Duodenal mucosa (tissue), 2 donors: Measurements from ENCODE around the gene MRPL17.
"Not testable (repeated sequence)": the region's sequence is repeated elsewhere in the genome, so short reads cannot be mapped to it uniquely, and the experiment has no call there.

Experiments used
- H3K27ac ChIP-seq: one replicate; pipeline ENCODE4 v1.7.0; 2013; ENCODE audit warnings: low read depth, low read length
- H3K27me3 ChIP-seq, 2 donors: one replicate each; pipeline ENCODE4 v1.7.0; 2013; ENCODE audit warnings: low read length in 2 of 2, control low read depth in 1 of 2; ENCODE audit not compliant: insufficient read depth in 2 of 2, control insufficient read depth in 1 of 2
- H3K36me3 ChIP-seq, 2 donors: one replicate each; pipeline ENCODE4 v1.7.0; 2013; ENCODE audit warnings: low read length in 2 of 2, control low read depth in 1 of 2; ENCODE audit not compliant: insufficient read depth in 2 of 2, control insufficient read depth in 1 of 2
- H3K4me1 ChIP-seq, 2 donors: one replicate each; pipeline ENCODE4 v1.7.0; 2013; ENCODE audit warnings: low read length in 2 of 2, control low read depth in 1 of 2; ENCODE audit not compliant: insufficient read depth in 2 of 2, control insufficient read depth in 1 of 2
- H3K4me3 ChIP-seq, 2 donors: one replicate each; pipeline ENCODE4 v1.7.0; 2013; ENCODE audit warnings: low read length in 2 of 2, low read depth in 1 of 2
- H3K9ac ChIP-seq, 2 donors: one replicate each; pipeline ENCODE4 v1.7.0; 2013; ENCODE audit warnings: low read length in 2 of 2, low read depth in 1 of 2
- H3K9me3 ChIP-seq, 2 donors: one replicate each; pipeline ENCODE4 v1.7.0; 2013; ENCODE audit warnings: low read length in 2 of 2, control low read depth in 1 of 2; ENCODE audit not compliant: control insufficient read depth in 1 of 2

The MRPL17 gene

DNA sequence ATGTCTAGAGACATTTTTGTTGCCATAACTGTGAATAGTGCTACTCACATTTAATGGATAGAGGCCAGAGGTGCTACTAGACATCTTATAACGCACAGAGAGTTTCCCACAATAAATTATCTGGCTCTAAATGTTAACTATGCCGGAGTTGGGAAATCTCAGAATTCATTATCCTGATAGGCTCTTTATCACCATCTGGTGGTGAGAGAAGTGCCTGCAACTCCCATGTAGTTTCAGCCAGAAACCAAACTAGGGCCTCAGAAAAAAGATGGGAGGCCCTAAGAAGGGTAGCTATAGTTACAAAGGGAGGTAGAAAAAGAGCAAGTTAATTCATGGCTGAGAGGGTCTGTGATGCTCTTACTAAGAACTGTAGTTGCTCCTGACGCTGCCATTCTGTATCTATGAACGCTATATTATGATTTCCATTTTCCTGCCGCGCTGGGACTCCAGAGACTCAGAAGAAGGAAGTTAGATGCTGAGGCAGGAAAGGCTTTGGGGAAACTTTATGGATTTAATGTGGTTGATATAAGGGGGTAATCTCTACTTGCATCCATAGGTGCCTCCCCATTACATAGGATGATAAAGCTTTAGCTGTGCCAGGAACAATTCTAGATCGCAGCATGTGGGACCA, 22.9 kb upstream of the MRPL17 start:
- no peak overlapping the region for H3K9ac ChIP-seq
- no peaks in the 10 kb centered on the region for H3K27me3 ChIP-seq
- H3K4me1 ChIP-seq, result no peaks in the 10 kb centered on the region
- H3K4me3 ChIP-seq, result no peak overlapping the region
- H3K9me3 ChIP-seq, result no peaks in the 10 kb centered on the region
- no peaks in the 10 kb centered on the region for H3K36me3 ChIP-seq
- H3K27ac ChIP-seq, result no peak overlapping the region

GRCh38 chr11:6703247-6704063, 20.3 kb upstream of the MRPL17 start:
- H3K9ac ChIP-seq, result no peak overlapping the region
- no peak overlapping the region for H3K4me3 ChIP-seq
- no peak overlapping the region for H3K27ac ChIP-seq
- H3K4me1 ChIP-seq, result no peaks in the 10 kb centered on the region
- no peaks in the 10 kb centered on the region for H3K9me3 ChIP-seq
- H3K36me3 ChIP-seq, result no peaks in the 10 kb centered on the region
- H3K27me3 ChIP-seq, result no peaks in the 10 kb centered on the region

GRCh38 chr11:6701955-6702354, 18.8 kb upstream of the MRPL17 start:
- H3K4me1 ChIP-seq, H3K36me3 ChIP-seq, H3K27me3 ChIP-seq, H3K4me3 ChIP-seq, H3K9me3 ChIP-seq, H3K27ac ChIP-seq, H3K9ac ChIP-seq: not testable (repeated sequence)

GRCh38 chr11:6695377-6695776, 12.2 kb upstream of the MRPL17 start:
- H3K27ac ChIP-seq, result no peak overlapping the region
- H3K9ac ChIP-seq, result no peak overlapping the region
- H3K9me3 ChIP-seq, result no peaks in the 10 kb centered on the region
- no peaks in the 10 kb centered on the region for H3K36me3 ChIP-seq
- no peaks in the 10 kb centered on the region for H3K27me3 ChIP-seq
- peaks cover 0 to 2% of the 10 kb centered on the region in 2 donors for H3K4me1 ChIP-seq
- no peak overlapping the region for H3K4me3 ChIP-seq

DNA sequence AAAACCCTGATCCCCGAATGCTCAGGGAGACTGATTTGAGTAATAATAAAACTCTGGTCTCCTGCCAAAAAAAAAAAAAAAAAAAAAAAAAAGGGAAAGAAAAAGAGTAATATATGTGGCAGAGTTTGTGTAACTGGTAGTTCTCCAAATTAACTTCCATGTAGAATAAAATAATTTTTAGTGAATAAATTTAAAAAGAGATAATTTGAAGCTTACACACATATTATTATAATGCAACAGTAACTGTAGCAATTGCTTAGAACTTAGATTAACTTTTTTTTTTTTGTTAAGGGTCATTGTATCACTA, 11.0 kb upstream of the MRPL17 start:
- Histone ChIP-seq H3K4me1 (peaks cover 0 to 2% of the 10 kb centered on the region in 2 donors), H3K9ac (no peak overlapping the region), H3K27ac (no peak overlapping the region), H3K36me3 (no peaks in the 10 kb centered on the region), H3K9me3 (no peaks in the 10 kb centered on the region), H3K27me3 (no peaks in the 10 kb centered on the region), H3K4me3 (no peak overlapping the region)

DNA sequence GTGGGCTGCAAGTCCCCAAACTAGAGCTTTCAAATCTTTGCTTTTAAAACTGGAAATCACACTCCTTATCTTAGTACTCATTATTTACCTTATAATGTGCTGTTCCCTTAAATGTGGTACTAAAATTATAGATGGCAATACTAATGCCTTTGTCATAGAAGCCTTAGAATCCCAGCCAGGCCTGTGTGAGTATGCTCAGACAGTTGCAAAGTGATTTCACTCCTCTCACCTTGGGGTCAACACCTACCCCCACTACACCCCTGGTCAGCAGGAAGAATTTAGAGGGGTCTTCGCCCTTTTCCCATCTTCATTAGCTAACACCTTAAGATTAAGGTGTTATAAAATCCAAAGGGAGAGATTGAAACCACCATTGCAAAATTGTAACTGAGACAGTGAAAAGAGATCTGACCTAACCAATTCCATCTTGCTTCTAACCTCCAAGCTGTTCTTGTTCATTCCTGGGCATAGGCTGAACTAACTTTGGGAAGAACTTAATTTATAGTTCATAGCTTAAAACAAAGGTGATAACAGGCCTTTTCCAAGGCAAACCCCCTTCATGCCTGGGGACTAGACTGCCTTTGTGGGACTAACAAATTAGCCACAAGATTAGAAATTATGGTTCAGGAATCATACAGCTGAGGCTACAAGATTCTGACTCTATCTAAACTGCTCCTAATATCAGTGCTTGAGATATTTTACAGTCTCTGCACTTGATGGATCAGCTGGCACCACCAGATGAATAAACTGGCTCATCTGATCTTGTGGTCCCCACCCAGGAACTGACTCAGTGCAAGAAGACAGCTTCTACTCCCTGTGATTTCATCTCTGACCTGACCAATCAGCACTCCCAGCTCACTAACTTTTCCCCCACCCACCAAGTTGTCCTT, 10.4 kb upstream of the MRPL17 start:
- Histone ChIP-seq H3K9me3 (no peaks in the 10 kb centered on the region), H3K27ac (no peak overlapping the region), H3K4me3 (no peak overlapping the region), H3K4me1 (peaks cover 0 to 2% of the 10 kb centered on the region in 2 donors), H3K9ac (no peak overlapping the region), H3K27me3 (no peaks in the 10 kb centered on the region), H3K36me3 (no peaks in the 10 kb centered on the region)

DNA sequence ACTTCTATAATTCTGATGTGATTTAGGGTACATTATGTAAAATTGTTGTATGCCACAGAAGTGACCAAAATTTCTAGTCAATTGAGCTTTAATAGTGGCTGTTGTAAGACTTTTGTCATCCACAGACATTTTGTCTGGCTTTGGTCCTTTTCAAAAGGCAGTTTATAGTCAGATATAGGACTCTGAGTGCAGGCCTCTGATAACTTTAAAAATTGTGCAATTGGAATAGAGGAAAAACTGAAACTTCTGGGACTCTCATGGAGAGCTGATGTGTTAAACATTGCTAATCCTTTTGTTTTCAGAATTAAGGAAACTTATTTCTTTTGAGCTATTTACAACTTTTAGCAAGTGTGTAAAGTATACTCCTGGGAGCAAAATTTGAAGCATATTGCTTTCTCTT, 9.0 kb upstream of the MRPL17 start:
- no peak overlapping the region for H3K27ac ChIP-seq

GRCh38 chr11:6690431-6691132, 7.4 kb upstream of the MRPL17 start:
- not testable (repeated sequence) for H3K27ac ChIP-seq, H3K27me3 ChIP-seq, H3K4me1 ChIP-seq, H3K9ac ChIP-seq, H3K9me3 ChIP-seq, H3K36me3 ChIP-seq, H3K4me3 ChIP-seq

More for the DNA sequence above, 9.0 kb upstream of the MRPL17 start:
- Histone ChIP-seq H3K9ac (no peak overlapping the region), H3K36me3 (no peaks in the 10 kb centered on the region), H3K9me3 (no peaks in the 10 kb centered on the region), H3K4me3 (no peak overlapping the region), H3K4me1 (peaks cover 0 to 2% of the 10 kb centered on the region in 2 donors), H3K27me3 (no peaks in the 10 kb centered on the region)

DNA sequence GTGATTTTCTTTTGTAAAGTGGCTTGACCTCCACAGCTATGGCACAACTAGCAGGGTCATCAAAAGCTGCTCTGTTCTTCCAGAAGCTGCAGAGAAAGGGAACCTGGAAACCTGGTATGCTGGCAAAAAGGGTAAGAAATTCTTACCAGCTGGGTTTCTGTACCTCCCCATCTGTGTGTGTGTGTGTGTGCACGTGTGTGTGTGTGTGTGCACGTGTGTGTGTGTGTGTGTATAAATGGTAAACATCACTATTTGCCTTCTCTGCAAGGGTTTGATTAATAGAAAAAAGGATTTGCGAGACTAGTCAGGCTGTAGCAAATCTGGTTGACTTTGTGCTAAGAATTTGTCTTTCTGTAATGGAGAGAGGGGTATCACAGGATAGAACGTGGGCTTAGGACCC, 4.7 kb upstream of the MRPL17 start:
- no peaks in the 10 kb centered on the region for H3K36me3 ChIP-seq
- H3K9ac ChIP-seq, result no peak overlapping the region
- no peak overlapping the region for H3K4me3 ChIP-seq
- H3K9me3 ChIP-seq, result no peaks in the 10 kb centered on the region
- no peaks in the 10 kb centered on the region for H3K27me3 ChIP-seq
- peaks cover 4% of the 10 kb centered on the region in 2 donors for H3K4me1 ChIP-seq
- H3K27ac ChIP-seq, result no peak overlapping the region
